DMS53 (cell line): ENCODE data around the gene PSENEN.
"Not testable (repeated sequence)": the region's sequence is repeated elsewhere in the genome, so short reads cannot be mapped to it uniquely, and the experiment has no call there.

Experiments
- DNase-seq: peaks from one replicate; lab custom pipeline; 2025; lab: John Stamatoyannopoulos, UW

PSENEN gene

DNA sequence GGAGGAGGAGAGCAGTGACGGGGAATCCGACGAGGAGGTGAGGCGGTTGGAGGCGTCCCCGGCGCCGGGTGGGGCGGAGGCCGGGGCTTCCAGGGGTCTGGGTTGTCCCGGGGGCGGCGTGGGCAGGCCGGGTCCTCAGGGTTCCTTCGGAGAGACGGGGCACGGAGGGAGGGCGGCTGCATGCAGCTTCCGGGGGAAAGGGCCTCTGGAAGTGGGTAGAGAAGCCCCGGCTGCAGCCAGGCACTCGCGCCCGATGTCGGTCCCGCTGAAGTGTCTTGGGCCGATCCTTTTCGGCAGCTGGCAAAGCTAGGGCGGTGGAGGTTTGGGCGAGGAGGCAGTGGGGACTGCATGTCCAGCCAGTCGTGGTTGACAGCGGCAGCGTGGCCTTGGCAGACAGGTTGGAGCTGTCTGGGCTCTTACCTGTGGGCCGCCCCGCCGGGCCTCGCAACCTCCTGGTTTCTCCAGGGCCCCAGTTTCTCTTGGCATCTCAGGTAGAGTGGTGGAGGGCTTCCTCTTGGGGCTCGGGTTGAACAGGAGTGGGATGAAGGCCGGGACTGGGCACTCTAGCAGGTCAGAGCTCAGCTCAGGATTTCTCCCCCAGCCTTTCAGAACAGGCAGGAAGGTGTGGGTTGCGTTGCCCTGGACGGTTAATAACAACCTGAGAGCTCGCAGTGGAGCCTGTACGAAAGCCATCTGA lies 27.0 kb upstream of the PSENEN start:
- DNase-seq = peak; percentile 72

DNA sequence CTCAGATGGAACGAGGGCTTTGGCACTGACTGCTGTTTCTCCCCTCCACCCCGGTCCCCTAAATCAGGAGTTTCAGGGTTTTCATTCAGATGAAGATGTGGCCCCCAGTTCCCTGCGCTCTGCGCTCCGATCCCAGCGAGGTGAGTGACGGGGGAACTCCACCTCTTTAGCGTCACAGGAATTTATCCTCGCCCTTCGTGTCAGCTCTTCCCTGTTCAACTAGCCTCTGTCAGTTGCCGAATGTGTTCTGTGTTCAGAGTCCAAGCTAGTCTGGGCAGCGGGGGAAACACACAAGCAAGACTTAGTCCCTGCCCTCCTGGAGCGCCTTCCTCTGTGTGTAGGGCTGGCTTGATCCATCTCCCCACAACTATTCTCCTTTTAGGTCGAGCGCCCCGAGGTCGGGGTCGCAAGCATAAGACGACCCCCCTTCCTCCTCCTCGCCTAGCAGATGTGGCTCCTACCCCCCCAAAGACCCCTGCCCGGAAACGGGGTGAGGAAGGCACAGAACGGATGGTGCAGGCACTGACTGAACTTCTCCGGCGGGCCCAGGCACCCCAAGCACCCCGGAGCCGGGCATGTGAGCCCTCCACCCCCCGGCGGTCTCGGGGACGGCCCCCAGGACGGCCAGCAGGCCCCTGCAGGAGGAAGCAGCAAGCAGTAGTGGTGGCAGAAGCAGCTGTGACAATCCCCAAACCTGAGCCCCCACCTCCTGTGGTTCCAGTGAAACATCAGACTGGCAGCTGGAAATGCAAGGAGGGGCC lies 25.9 kb upstream of the PSENEN start:
- no peak for DNase-seq

DNA sequence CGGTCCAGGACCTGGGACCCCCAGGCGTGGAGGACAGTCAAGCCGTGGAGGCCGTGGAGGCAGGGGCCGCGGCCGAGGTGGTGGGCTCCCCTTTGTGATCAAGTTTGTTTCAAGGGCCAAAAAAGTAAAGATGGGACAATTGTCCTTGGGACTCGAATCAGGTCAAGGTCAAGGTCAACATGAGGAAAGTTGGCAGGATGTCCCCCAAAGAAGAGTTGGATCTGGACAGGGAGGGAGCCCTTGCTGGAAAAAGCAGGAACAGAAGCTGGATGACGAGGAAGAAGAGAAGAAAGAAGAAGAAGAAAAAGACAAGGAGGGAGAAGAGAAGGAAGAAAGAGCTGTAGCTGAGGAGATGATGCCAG lies 25.3 kb upstream of the PSENEN start:
- DNase-seq = no peak

DNA sequence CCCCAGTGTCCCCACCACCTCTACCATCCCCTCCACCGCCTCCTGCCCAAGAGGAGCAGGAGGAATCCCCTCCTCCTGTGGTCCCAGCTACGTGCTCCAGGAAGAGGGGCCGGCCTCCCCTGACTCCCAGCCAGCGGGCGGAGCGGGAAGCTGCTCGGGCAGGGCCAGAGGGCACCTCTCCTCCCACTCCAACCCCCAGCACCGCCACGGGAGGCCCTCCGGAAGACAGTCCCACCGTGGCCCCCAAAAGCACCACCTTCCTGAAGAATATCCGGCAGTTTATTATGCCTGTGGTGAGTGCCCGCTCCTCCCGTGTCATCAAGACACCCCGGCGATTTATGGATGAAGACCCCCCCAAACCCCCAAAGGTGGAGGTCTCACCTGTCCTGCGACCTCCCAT lies 24.8 kb upstream of the PSENEN start:
- DNase-seq = no peak

DNA sequence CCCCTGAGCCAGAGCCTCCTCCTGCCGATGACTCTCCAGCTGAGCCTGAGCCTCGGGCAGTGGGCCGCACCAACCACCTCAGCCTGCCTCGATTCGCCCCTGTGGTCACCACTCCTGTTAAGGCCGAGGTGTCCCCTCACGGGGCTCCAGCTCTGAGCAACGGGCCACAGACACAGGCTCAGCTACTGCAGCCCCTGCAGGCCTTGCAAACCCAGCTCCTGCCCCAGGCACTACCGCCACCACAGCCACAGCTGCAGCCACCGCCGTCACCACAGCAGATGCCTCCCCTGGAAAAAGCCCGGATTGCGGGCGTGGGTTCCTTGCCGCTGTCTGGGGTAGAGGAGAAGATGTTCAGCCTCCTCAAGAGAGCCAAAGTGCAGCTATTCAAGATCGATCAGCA lies 24.1 kb upstream of the PSENEN start:
- no peak for DNase-seq

DNA sequence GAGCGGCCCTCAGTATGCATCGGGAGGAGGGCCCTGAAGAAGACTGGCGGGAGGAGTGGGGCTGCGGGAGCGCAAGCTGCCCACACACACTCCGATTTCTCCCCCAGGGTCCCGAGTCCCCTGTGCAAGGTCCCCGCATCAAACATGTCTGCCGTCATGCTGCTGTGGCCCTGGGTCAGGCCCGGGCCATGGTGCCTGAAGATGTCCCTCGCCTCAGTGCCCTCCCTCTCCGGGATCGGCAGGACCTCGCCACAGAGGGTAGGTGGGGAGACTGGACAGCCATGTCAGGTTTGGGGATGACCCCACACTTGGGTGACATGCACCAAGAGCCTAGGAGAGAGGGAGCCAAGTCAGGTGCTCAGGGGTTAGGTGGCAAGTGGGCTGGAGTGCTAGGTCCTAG lies 23.0 kb upstream of the PSENEN start:
- no peak for DNase-seq

DNA sequence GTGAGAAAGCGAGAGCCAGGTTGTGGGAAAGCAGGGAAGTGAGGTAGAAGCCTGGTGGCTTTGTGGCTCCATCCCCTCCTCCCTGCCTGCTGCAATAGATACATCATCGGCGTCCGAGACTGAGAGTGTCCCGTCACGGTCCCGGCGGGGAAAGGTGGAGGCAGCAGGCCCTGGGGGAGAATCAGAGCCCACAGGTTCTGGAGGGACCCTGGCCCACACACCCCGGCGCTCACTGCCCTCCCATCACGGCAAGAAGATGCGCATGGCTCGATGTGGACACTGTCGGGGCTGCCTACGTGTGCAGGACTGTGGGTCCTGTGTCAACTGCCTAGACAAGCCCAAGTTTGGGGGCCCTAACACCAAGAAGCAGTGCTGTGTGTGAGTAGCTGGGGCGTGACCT lies 22.6 kb upstream of the PSENEN start:
- DNase-seq = no peak

DNA sequence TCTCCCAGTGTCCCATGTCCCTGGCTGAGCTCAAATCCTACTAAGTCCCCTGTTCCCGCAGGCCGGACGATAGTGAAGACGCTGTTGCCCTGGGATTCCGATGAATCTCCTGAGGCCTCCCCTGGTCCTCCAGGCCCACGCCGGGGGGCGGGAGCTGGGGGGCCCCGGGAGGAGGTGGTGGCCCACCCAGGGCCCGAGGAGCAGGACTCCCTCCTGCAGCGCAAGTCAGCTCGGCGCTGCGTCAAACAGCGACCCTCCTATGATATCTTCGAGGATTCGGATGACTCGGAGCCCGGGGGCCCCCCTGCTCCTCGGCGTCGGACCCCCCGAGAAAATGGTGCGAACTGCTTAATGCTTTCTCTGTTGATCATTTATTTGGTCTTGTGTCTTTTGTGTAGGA lies 21.8 kb upstream of the PSENEN start:
- no peak for DNase-seq

DNA sequence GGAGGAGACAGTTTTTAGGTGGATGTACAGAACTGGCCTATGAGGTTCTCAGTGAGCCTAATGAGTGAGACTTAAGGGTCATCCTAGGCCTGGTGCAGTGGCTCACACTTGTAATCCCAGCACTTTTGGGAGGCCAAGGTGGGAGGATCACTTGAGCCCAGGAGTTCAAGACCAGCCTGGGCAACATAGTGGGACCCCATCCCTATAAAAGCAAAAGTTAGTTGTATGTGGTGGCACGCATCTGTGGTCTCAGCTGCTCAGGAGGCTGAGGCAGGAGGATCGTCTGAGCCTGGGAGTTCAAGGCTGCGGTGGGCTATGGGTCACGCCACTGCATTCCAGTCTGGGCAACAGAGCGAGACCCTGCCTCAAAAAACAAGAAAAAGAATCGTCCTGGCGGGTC lies 21.3 kb upstream of the PSENEN start:
- not testable (repeated sequence) for DNase-seq

DNA sequence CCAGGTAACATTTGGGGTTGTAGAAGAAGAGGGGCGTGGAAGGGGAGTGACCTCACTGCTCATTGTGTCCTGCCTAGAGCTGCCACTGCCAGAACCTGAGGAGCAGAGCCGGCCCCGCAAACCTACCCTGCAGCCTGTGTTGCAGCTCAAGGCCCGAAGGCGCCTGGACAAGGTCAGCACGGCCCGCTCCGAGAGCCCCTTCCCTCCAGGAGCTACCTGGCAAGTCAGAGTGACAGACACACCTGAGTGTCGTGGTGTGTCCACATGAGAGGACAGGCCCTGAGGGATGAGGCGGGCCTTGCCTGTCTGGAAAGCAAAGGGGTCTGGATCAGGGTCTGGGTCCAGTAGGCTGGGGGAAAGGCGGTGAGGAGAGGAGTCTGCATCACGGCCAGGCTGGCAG lies 20.9 kb upstream of the PSENEN start:
- DNase-seq = no peak

DNA sequence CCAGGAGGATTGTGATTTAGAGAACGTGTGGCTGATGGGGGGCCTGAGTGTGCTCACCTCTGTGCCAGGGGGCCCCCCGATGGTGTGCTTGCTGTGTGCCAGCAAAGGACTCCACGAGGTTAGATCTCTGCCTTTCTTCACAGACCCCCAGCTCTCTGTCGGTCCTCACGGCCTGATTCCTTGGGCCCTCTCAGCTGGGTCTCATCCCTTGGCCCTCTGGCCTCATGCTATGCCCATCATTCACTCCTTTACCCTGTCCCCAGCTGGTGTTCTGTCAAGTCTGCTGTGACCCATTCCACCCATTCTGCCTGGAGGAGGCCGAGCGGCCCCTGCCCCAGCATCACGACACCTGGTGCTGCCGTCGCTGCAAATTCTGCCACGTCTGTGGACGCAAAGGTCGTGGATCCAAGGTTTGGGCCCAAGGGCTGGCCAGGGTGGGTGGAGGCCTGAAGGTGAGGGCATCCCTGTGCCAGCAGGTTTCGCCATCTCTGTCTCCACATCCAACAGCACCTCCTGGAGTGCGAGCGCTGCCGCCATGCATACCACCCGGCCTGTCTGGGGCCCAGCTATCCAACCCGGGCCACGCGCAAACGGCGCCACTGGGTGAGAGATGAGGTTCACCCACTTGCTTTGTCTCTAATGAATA lies 20.1 kb upstream of the PSENEN start:
- DNase-seq = no peak

DNA sequence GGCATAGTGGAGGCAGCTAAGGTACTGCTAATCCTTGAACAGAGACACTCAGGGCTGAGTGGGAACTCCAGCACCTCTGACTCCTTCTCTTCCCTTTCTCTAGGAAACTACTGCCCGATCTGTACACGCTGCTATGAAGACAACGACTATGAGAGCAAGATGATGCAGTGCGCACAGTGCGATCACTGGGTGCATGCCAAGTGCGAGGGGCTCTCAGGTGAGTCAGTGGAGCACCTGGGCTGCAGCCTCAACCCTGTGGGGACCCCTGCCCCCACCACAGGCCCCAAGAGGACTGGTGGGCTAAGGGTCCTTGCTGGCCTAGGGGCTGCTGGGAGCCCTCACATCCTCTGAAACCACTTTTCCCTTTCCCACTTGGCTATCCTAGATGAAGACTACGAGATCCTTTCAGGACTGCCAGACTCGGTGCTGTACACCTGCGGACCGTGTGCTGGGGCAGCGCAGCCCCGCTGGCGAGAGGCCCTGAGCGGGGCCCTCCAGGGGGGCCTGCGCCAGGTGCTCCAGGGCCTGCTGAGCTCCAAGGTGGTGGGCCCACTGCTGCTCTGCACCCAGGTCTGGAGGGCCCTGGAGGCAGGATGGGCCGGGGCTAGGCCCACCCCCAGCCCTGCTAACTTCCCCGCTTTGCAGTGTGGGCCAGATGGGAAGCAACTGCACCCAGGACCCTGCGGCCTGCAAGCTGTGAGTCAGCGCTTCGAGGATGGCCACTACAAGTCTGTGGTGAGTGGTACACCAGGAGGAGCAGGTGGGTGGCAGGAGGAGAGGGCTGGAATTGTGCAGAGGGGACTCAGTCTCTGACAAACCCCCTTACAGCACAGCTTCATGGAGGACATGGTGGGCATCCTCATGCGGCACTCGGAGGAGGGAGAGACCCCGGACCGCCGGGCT lies 18.1 kb upstream of the PSENEN start:
- DNase-seq = no peak

DNA sequence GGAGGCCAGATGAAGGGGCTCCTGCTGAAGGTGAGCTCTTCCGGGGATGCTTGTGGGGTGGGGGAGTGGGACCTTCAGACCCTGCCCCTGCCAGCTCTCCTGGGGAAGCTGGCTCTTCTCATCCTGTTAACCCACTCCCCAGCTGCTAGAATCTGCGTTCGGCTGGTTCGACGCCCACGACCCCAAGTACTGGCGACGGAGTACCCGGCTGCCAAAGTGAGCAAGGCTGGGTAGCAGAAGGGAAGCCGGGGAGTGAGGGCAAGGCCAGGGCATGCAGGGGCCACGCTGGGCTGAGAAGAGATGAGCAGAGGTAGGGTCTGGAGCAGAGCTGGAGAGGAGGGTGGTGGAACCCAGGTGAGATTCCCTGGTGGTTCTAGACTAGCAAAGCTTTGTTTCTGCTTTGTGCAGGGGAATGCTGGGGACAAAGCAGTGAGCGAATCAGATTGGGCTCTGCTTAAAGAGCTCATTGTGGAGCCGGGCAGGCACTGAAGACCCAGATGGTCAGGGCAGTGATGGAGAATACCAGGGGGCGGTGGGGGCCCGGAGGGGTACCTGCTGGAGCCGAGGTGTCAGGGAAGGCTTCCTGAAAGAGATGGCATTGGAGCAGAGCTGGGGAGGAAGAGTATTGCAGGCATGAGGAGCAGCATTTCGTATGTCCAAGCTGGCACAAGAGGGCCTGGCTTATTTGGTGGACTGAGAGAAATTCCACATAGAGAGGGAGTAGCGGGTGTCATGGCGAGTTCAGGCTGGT lies 17.3 kb upstream of the PSENEN start:
- DNase-seq = no peak

DNA sequence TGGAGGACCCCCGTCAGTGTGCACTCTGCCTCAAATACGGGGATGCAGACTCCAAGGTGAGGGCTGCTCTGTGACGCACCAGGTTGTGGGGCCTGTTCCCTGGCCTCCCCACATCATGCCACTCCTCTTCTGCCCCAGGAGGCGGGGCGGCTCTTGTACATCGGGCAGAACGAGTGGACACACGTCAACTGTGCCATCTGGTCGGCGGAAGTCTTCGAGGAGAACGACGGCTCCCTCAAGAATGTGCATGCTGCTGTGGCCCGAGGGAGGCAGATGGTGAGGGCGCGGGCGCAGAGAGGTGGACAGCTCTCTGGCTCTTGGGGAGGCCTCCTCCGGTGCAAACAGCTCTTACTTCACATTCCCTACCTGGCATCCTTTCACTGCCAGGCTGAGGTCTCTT lies 16.4 kb upstream of the PSENEN start:
- DNase-seq = no peak

DNA sequence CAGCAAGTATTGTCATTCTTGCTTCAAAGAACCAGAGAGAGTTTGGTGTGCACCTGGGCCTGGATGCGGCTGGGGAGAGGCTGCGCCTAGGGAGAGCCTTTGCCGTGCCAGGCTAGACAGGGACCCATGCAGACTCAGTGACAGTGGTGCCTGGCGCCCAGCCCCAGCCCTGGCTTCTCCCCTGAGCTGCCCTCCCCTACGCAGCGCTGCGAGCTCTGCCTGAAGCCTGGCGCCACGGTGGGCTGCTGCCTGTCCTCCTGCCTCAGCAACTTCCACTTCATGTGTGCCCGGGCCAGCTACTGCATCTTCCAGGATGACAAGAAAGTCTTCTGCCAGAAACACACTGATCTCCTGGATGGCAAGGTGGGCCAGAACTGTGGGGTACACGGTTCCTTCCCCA lies 15.7 kb upstream of the PSENEN start:
- DNase-seq = no peak

DNA sequence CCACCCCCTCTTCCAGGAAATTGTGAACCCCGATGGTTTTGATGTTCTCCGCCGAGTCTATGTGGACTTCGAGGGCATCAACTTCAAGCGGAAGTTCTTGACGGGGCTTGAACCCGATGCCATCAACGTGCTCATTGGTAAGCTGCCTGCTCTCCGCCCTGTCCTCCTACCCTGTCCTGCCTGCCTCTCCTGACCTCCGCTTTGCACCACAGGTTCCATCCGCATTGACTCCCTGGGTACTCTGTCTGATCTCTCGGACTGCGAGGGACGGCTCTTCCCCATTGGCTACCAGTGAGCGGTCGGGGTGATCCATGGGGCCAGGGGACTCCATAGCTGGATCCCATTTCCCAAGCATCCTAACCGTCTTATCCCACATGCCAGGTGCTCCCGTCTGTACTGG lies 15.1 kb upstream of the PSENEN start:
- DNase-seq = no peak

DNA sequence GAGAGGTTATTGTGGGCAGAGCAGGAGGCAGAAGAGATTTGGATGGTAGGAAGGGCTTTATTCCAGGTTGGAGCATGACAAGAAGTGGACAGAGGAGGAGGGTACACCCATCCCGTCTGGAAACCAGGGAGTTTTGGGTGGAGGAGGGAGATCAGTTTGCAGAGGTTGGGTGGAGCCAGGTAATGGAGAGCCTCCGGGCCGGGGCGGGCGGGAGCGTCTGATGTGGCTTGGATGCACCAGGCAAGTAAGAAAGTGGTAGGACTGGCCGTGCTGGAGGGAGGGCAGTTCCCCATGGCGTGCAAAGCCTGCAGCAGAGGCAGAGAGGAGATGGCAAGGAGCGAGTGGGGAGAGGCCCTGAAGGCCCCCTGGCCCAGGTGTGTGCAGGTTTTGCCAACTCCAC lies 14.1 kb upstream of the PSENEN start:
- DNase-seq = no peak

DNA sequence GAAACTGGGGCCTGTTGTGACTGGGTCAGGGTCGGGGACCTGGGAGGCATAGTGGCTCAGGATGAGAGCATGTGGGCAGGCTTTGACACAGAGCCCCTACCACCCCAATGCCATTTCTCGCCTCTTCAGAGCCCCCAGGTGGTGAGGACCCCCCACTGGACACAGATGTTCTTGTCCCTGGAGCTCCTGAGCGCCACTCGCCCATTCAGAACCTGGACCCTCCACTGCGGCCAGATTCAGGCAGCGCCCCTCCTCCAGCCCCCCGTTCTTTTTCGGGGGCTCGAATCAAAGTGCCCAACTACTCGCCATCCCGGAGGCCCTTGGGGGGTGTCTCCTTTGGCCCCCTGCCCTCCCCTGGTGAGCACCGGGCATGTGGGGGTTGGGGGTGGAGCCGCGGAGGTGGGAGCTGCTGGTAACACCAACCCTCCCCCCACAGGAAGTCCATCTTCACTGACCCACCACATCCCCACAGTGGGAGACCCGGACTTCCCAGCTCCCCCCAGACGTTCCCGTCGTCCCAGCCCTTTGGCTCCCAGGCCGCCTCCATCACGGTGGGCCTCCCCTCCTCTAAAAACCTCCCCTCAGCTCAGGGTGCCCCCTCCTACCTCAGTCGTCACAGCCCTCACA lies 13.6 kb upstream of the PSENEN start:
- no peak for DNase-seq

DNA sequence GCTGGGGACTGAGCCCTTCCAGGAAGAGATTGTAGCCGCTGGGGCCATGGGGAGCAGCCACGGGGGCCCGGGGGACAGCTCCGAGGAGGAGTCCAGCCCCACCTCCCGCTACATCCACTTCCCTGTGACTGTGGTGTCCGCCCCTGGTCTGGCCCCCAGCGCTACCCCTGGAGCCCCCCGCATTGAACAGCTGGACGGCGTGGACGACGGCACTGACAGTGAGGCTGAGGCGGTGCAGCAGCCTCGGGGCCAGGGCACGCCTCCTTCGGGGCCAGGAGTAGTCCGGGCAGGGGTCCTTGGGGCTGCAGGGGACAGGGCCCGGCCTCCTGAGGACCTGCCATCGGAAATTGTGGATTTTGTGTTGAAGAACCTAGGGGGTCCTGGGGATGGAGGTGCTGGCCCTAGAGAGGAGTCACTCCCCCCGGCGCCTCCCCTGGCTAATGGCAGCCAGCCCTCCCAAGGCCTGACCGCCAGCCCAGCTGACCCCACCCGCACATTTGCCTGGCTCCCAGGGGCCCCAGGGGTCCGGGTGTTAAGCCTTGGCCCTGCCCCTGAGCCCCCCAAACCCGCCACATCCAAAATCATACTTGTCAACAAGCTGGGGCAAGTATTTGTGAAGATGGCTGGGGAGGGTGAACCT lies 12.8 kb upstream of the PSENEN start:
- DNase-seq = no peak
